Mesothelial cell of epicardium (in vitro differentiated cells): ENCODE measurements around the gene FAM114A1. TPM values are rescaled to one million over a fixed set of nuclear protein-coding genes. Genes with fewer than 3 reads are reported as not detected.

Experiments
- DNase-seq, 2 experiments: peaks; one replicate each; pipeline ENCODE4 v3.0.0; 2021; ENCODE audit warnings: low spot score in 2 of 2; ENCODE audit not compliant: unreplicated experiment in 2 of 2
- H3K27ac Mint-ChIP-seq: 2 replicates; pipeline ENCODE4 v1.8.0; 2021; ENCODE audit warnings: mixed read lengths
- H3K27me3 Mint-ChIP-seq: 2 replicates; pipeline ENCODE4 v1.8.0; 2021; ENCODE audit warnings: low read depth, mixed read lengths
- H3K36me3 Mint-ChIP-seq: 2 replicates; pipeline ENCODE4 v1.8.0; 2021; ENCODE audit warnings: mixed read lengths
- H3K4me1 Mint-ChIP-seq: 2 replicates; pipeline ENCODE4 v1.8.0; 2021; ENCODE audit warnings: mixed read lengths
- H3K4me3 Mint-ChIP-seq: 2 replicates; pipeline ENCODE4 v1.8.0; 2021; ENCODE audit warnings: mild to moderate bottlenecking, moderate library complexity, mixed read lengths
- H3K9me3 Mint-ChIP-seq: 2 replicates; pipeline ENCODE4 v1.8.0; 2021; ENCODE audit warnings: mixed read lengths
- CTCF ChIP-seq: fragments of 200-600 bp; sonication (generic); IDR thresholded peaks from one replicate; pipeline ENCODE4 v1.5.0; 2021; ENCODE audit warnings: antibody characterized with exemption; ENCODE audit not compliant: unreplicated experiment
- microRNA-seq: library from miRNA; unstranded; fragments of <30 nt; microRNA quantifications from one replicate; pipeline ENCODE4 v1.2.0, GENCODE V29; 2021; ENCODE audit warnings: inconsistent platforms, mixed read lengths
- total RNA-seq: library from RNA; stranded (reverse); gene quantifications from 3 replicates; pipeline ENCODE4 v1.2.1, GENCODE V29; 2021

Gene FAM114A1
- total RNA-seq, 1 donor from 2014 or later, result 53.7 TPM

- H3K27me3 Mint-ChIP-seq, result no peaks in the 10 kb centered on the region
- H3K4me1 Mint-ChIP-seq, result peaks cover 2% of the 10 kb centered on the region
- no peak for TF ChIP-seq CTCF
- H3K9me3 Mint-ChIP-seq, result no peaks in the 10 kb centered on the region
- no peak for DNase-seq
- H3K36me3 Mint-ChIP-seq, result no peaks in the 10 kb centered on the region
- H3K4me3 Mint-ChIP-seq, result no peak overlapping the region
- no peak overlapping the region for H3K27ac Mint-ChIP-seq
Measured at GRCh38 chr4:38989487-38989886, 121.9 kb downstream of the FAM114A1 start.

- Mint-ChIP-seq H3K27me3 (no peaks in the 10 kb centered on the region), H3K9me3 (no peaks in the 10 kb centered on the region), H3K36me3 (no peaks in the 10 kb centered on the region), H3K4me3 (no peak overlapping the region), H3K27ac (no peak overlapping the region), H3K4me1 (peaks cover 2% of the 10 kb centered on the region)
- no peak for DNase-seq
- no peak for TF ChIP-seq CTCF
Measured at GRCh38 chr4:38990241-38990640, 122.6 kb downstream of the FAM114A1 start.

GRCh38 chr4:38993683-38994082, 126.1 kb downstream of the FAM114A1 start:
- H3K9me3 Mint-ChIP-seq, result no peaks in the 10 kb centered on the region

GRCh38 chr4:38994135-38994534, 126.5 kb downstream of the FAM114A1 start:
- TF ChIP-seq CTCF, result no peak
- H3K27me3 Mint-ChIP-seq, result no peaks in the 10 kb centered on the region
- H3K4me1 Mint-ChIP-seq, result no peaks in the 10 kb centered on the region
- no peaks in the 10 kb centered on the region for H3K36me3 Mint-ChIP-seq
- H3K4me3 Mint-ChIP-seq, result no peak overlapping the region
- H3K27ac Mint-ChIP-seq, result no peak overlapping the region
- no peaks in the 10 kb centered on the region for H3K9me3 Mint-ChIP-seq
- DNase-seq, result no peak

More at GRCh38 chr4:38993683-38994082, 126.1 kb downstream of the FAM114A1 start:
- Mint-ChIP-seq H3K4me3 (no peak overlapping the region), H3K27ac (no peak overlapping the region), H3K36me3 (no peaks in the 10 kb centered on the region), H3K4me1 (no peaks in the 10 kb centered on the region), H3K27me3 (no peaks in the 10 kb centered on the region)
- no peak for TF ChIP-seq CTCF
- no peak for DNase-seq

Small RNAs within 50 kb of the gene (microRNA-seq; reads per million reads assigned to microRNA genes)
- 616 reads per million, percentile 76 among the genes with 10 or more reads in this experiment for gene MIR574

Other genes starting within 250 kb of the FAM114A1 start
- gene KLF3, start 203.6 kb upstream of the FAM114A1 start, total RNA-seq, result 60.9 to 63.1 TPM (median 61.0 TPM) in 3 replicates
- not detected in 3 replicates for gene TLR10, start 84.8 kb upstream of the FAM114A1 start, total RNA-seq
- 0.77 to 1.2 TPM (median 0.82 TPM) in 3 replicates for gene TLR1, start 63.0 kb upstream of the FAM114A1 start, total RNA-seq
- gene TLR6, start 11.0 kb upstream of the FAM114A1 start, total RNA-seq, result 0.77 to 1.2 TPM (median 0.98 TPM) in 3 replicates
- gene TMEM156, start 164.6 kb downstream of the FAM114A1 start, total RNA-seq, result not detected in 3 replicates
- gene KLHL5, start 194.4 kb downstream of the FAM114A1 start, total RNA-seq, result 27.9 to 34.7 TPM (median 30.5 TPM) in 3 replicates